Measurements from ENCODE around the gene MTMR4.

GRCh38 chr17:58536542-58536941 is 22.1 kb upstream of the MTMR4 start:
- TF ChIP-seq CTCF (conservative IDR thresholded peaks at IDR 0.05; ENCODE audit: low read depth in 2 of 2) (no peak), EZH2 (IDR thresholded peaks at IDR 0.05; ENCODE audit: low read depth, unreplicated experiment) (no peak), POLR2AphosphoS5 (IDR thresholded peaks at IDR 0.05; ENCODE audit: low read depth) (no peak), NANOG (IDR thresholded peaks at IDR 0.05; ENCODE audit: borderline replicate concordance) (no peak), CREB1 (CRISPR knock-in tag; IDR thresholded peaks at IDR 0.05; ENCODE audit: low read depth) (no peak), JUNB (IDR thresholded peaks at IDR 0.05; ENCODE audit: unreplicated experiment) (no peak), REST (IDR thresholded peaks at IDR 0.05; ENCODE audit: unreplicated experiment) (no peak), EZH2phosphoT487 (IDR thresholded peaks at IDR 0.05; ENCODE audit: unreplicated experiment) (no peak), ZNF331 (CRISPR knock-in tag; IDR thresholded peaks at IDR 0.05; ENCODE audit: low read depth) (no peak), ZNF462 (CRISPR knock-in tag; IDR thresholded peaks at IDR 0.05) (no peak), ETS1 (IDR thresholded peaks at IDR 0.05) (no peak), ZNF114 (CRISPR knock-in tag; IDR thresholded peaks at IDR 0.05) (no peak), STAT1 (IDR thresholded peaks at IDR 0.05; ENCODE audit: unreplicated experiment) (no peak)

Data from GM23338 (cell line).